ENCODE measurements around the gene SMPDL3B.

The SMPDL3B gene

DNA sequence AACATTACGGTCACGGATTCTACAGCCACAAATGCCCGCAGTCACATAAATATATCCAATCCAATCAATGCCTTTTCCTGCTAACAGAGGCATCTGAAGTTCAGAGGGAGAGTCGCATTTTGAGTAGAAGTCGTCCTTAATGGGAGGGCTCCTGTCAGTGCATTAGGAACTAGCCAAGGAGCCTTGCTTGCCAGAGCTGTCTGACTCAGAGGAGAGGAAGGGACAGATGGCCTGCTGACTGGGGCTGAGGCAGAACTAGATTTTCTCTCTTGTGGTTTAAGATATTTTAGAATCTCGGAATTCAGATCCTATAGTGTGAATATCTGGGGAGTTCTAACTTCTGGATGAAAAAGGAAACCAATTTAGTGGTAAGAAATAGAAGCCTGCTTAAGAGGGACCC, 35.6 kb downstream of the SMPDL3B start:
- H3K4me3 ChIP-seq (ENCODE audit: low read depth, low read length, poor library complexity, severe bottlenecking), result no peak overlapping the region
- H3K36me3 ChIP-seq (ENCODE audit: insufficient read depth, low read length), result peaks cover 23% of the 10 kb centered on the region; the same call in 1 of the 2 replicates
- no peaks in the 10 kb centered on the region for H3K9me3 ChIP-seq (ENCODE audit: low read length)
- H3K79me2 ChIP-seq (ENCODE audit: insufficient read depth, low read length), result no peaks in the 10 kb centered on the region
- no peaks in the 10 kb centered on the region for H3K4me1 ChIP-seq (ENCODE audit: insufficient read depth, low read length, severe bottlenecking)
- H4K20me1 ChIP-seq (ENCODE audit: insufficient read depth, low read length), result no peaks in the 10 kb centered on the region
- H3K9ac ChIP-seq (ENCODE audit: low read length), result no peak overlapping the region
- no peaks in the 10 kb centered on the region for H3F3A ChIP-seq (ENCODE audit: insufficient read depth, low read length)
- H3K4me2 ChIP-seq (ENCODE audit: low read length), result no peak overlapping the region
- no peak for TF ChIP-seq EZH2 (IDR thresholded peaks at IDR 0.05; ENCODE audit: borderline replicate concordance, low read length)
- TF ChIP-seq, protein P1, sequence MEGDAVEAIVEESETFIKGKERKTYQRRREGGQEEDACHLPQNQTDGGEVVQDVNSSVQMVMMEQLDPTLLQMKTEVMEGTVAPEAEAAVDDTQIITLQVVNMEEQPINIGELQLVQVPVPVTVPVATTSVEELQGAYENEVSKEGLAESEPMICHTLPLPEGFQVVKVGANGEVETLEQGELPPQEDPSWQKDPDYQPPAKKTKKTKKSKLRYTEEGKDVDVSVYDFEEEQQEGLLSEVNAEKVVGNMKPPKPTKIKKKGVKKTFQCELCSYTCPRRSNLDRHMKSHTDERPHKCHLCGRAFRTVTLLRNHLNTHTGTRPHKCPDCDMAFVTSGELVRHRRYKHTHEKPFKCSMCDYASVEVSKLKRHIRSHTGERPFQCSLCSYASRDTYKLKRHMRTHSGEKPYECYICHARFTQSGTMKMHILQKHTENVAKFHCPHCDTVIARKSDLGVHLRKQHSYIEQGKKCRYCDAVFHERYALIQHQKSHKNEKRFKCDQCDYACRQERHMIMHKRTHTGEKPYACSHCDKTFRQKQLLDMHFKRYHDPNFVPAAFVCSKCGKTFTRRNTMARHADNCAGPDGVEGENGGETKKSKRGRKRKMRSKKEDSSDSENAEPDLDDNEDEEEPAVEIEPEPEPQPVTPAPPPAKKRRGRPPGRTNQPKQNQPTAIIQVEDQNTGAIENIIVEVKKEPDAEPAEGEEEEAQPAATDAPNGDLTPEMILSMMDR (IDR thresholded peaks at IDR 0.05; ENCODE audit: low read length), result no peak
- H3K27ac ChIP-seq (ENCODE audit: low read depth, low read length, poor library complexity, severe bottlenecking), result no peak overlapping the region
- H3K9me2 ChIP-seq (ENCODE audit: low read depth, low read length), result no peaks in the 10 kb centered on the region
- H2AFZ ChIP-seq (ENCODE audit: low read length), result no peak overlapping the region
- no peaks in the 10 kb centered on the region for H3K27me3 ChIP-seq (ENCODE audit: insufficient read depth, low read length)

DNA sequence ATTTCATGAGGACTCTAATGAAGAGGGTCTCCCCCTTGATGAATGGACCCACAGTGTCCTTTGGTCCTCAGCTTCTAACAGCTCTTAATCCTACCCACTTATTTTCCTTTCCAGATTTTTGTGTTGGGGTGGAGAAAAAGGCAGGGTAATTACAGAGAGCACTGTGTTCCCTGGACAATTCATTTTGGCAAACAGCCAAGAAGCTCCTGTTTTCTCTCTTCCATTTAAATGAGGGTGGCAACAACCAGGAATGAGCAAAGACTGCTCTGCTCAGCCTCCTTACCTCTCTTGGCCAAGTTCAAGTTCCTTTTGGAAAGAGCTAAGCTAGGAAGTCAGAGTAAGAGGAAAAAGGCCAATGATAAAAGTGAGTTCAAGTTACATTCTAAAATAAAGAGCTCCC, 36.9 kb downstream of the SMPDL3B start:
- H3K9me2 ChIP-seq (ENCODE audit: low read depth, low read length), result no peaks in the 10 kb centered on the region
- no peaks in the 10 kb centered on the region for H4K20me1 ChIP-seq (ENCODE audit: insufficient read depth, low read length)
- no peaks in the 10 kb centered on the region for H3K4me1 ChIP-seq (ENCODE audit: insufficient read depth, low read length, severe bottlenecking)
- H3K9me3 ChIP-seq (ENCODE audit: low read length), result no peaks in the 10 kb centered on the region
- no peak for TF ChIP-seq EZH2 (IDR thresholded peaks at IDR 0.05; ENCODE audit: borderline replicate concordance, low read length)
- TF ChIP-seq, protein P1 (IDR thresholded peaks at IDR 0.05; ENCODE audit: low read length), result no peak
- H3F3A ChIP-seq (ENCODE audit: insufficient read depth, low read length), result no peaks in the 10 kb centered on the region
- H3K79me2 ChIP-seq (ENCODE audit: insufficient read depth, low read length), result no peaks in the 10 kb centered on the region
- no peak overlapping the region for H2AFZ ChIP-seq (ENCODE audit: low read length)
- no peak overlapping the region for H3K27ac ChIP-seq (ENCODE audit: low read depth, low read length, poor library complexity, severe bottlenecking)
- no peak overlapping the region for H3K4me2 ChIP-seq (ENCODE audit: low read length)
- H3K9ac ChIP-seq (ENCODE audit: low read length), result no peak overlapping the region
- no peak overlapping the region for H3K4me3 ChIP-seq (ENCODE audit: low read depth, low read length, poor library complexity, severe bottlenecking)
- peaks cover 23% of the 10 kb centered on the region; the same call in 1 of the 2 replicates for H3K36me3 ChIP-seq (ENCODE audit: insufficient read depth, low read length)
- no peaks in the 10 kb centered on the region for H3K27me3 ChIP-seq (ENCODE audit: insufficient read depth, low read length)

DNA sequence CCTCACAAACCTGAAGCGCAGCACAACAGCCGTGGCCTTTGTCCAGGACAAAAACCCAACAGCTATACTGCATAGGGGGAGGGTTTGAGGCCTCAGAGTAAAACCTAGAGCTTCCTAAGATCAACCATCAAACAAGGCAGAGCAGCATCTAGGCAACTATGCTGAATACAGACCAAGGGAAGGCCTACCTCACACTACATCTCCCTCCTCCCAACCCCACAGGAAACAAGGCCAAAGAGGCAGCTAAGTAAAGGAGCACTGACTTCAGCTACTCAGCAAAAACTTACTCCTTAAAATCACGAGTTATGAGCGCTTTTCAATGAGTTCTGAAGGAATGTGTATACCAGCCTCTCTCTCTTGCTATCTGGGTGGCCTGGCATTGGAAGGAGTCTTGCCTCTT, 37.3 kb downstream of the SMPDL3B start:
- TF ChIP-seq, protein P1 (IDR thresholded peaks at IDR 0.05; ENCODE audit: low read length), result no peak
- TF ChIP-seq EZH2 (IDR thresholded peaks at IDR 0.05; ENCODE audit: borderline replicate concordance, low read length), result no peak
- Histone ChIP-seq H3K9me2 (ENCODE audit: low read depth, low read length) (no peaks in the 10 kb centered on the region), H3K27me3 (ENCODE audit: insufficient read depth, low read length) (no peaks in the 10 kb centered on the region), H3K4me3 (ENCODE audit: low read depth, low read length, poor library complexity, severe bottlenecking) (no peak overlapping the region), H3F3A (ENCODE audit: insufficient read depth, low read length) (no peaks in the 10 kb centered on the region), H4K20me1 (ENCODE audit: insufficient read depth, low read length) (no peaks in the 10 kb centered on the region), H3K27ac (ENCODE audit: low read depth, low read length, poor library complexity, severe bottlenecking) (no peak overlapping the region), H2AFZ (ENCODE audit: low read length) (no peak overlapping the region), H3K4me1 (ENCODE audit: insufficient read depth, low read length, severe bottlenecking) (no peaks in the 10 kb centered on the region), H3K9me3 (ENCODE audit: low read length) (no peaks in the 10 kb centered on the region), H3K9ac (ENCODE audit: low read length) (no peak overlapping the region), H3K36me3 (ENCODE audit: insufficient read depth, low read length) (peaks cover 23% of the 10 kb centered on the region; the same call in 1 of the 2 replicates), H3K4me2 (ENCODE audit: low read length) (no peak overlapping the region), H3K79me2 (ENCODE audit: insufficient read depth, low read length) (no peaks in the 10 kb centered on the region)

Measured in OCI-LY1 (cell line).